ENCODE measurements around the gene ARHGEF25. TPM values are rescaled to one million over a fixed set of nuclear protein-coding genes. Genes with fewer than 3 reads are reported as not detected.
A peak's percentile ranks its signal among the peaks of the same experiment; 100 is the strongest.
"Not testable (repeated sequence)": the region's sequence is repeated elsewhere in the genome, so short reads cannot be mapped to it uniquely, and the experiment has no call there.

Gene ARHGEF25
- 1.6 and 1.7 TPM in 2 replicates for total RNA-seq

DNA sequence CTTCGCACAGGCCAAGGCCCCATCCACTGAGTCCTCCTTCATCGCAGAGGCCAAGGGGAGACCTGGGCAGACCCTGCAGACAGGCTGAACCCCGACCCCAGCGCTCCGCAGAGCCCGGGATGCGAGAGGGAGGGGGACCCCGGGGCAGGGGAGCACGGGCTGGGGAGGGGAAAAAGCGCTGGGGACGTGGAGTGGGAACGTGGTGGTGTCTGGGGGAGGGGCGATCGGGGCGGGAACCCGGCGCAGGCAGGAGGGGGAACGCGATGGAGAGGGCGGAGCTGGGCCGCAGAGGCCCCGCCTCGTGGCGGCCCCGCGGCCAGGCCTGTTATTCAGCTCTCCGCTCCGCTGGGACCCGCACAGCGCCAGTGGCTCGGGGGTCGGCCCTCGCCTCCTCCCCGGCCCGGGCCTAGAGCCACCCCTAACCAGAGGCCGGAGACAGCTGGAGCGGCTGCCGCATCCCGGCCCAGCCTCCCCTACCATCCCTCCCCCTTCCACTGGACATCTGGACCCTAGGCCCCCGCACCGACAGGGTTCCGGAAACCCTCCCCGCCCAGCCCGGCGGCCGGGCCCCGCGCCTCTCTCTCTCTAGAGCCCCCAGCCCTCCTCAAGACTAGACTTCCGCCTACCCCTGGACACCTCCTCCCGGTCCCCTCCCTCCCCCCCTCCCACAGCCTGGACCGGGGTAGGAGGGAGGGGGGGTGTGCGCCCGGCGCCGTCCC, at the start of gene ARHGEF25:
Gene ARHGEF25, plus strand, starts transcription at position 328 of the 719 bp plus-strand sequence. CDS start 460 bp downstream, outside the sequence.
- Mint-ChIP-seq H3K9me3 (no peaks in the 10 kb centered on the region), H3K27me3 (peaks cover 48% of the 10 kb centered on the region), H3K4me1 (peaks cover 7% of the 10 kb centered on the region), H3K36me3 (ENCODE audit: low read depth) (no peaks in the 10 kb centered on the region), H3K27ac (peak within 1 kb of the TSS; percentile 62), H3K4me3 (peak within 1 kb of the TSS; percentile 77)
- DNase-seq, result peak; percentile 80
- intact Hi-C loops (cut with micrococcal nuclease), result no loop called here

- intact Hi-C loops (cut with micrococcal nuclease), result no loop called here
- peaks cover 13% of the 10 kb centered on the region for H3K27me3 Mint-ChIP-seq
- no peak overlapping the region for H3K27ac Mint-ChIP-seq
- H3K4me1 Mint-ChIP-seq, result peaks cover 3% of the 10 kb centered on the region
- H3K4me3 Mint-ChIP-seq, result no peak overlapping the region
- no peaks in the 10 kb centered on the region for H3K36me3 Mint-ChIP-seq (ENCODE audit: low read depth)
- DNase-seq, result no peak
- H3K9me3 Mint-ChIP-seq, result no peaks in the 10 kb centered on the region
Measured at GRCh38 chr12:57563358-57563757, 47.9 kb upstream of the ARHGEF25 start.

GRCh38 chr12:57564178-57564740, 47.0 kb upstream of the ARHGEF25 start:
- intact Hi-C loops (cut with micrococcal nuclease), result no loop called here
- H3K36me3 Mint-ChIP-seq (ENCODE audit: low read depth), result no peaks in the 10 kb centered on the region
- peaks cover 3% of the 10 kb centered on the region for H3K4me1 Mint-ChIP-seq
- no peak overlapping the region for H3K27ac Mint-ChIP-seq
- no peak overlapping the region for H3K4me3 Mint-ChIP-seq
- peaks cover 13% of the 10 kb centered on the region for H3K27me3 Mint-ChIP-seq
- no peaks in the 10 kb centered on the region for H3K9me3 Mint-ChIP-seq
- no peak for DNase-seq

DNA sequence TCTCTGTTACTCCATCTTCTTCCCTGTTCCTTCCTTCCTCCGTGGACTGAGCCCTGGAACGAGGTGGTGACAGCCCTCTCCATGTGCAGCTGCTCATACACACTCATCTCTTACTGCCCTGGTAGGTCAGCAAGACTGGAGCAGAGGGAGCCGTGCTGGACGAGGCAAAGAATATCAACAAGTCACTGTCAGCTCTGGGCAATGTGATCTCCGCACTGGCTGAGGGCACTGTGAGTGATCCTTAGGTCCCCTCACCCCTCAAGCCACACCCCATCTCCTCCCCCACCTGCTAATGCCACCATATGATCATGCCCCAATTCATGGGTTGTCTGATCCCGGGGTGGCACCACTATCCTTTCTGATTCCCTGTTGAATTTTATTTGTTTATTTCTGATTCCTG, 42.4 kb upstream of the ARHGEF25 start:
- Mint-ChIP-seq H3K9me3 (no peaks in the 10 kb centered on the region), H3K4me1 (no peaks in the 10 kb centered on the region), H3K27ac (no peak overlapping the region), H3K4me3 (no peak overlapping the region), H3K27me3 (peaks cover 3% of the 10 kb centered on the region), H3K36me3 (ENCODE audit: low read depth) (no peaks in the 10 kb centered on the region)
- DNase-seq, result no peak
- intact Hi-C loops (cut with micrococcal nuclease), result no loop called here

GRCh38 chr12:57569858-57570257, 41.4 kb upstream of the ARHGEF25 start:
- H3K36me3 Mint-ChIP-seq (ENCODE audit: low read depth), result no peaks in the 10 kb centered on the region
- no peaks in the 10 kb centered on the region for H3K27me3 Mint-ChIP-seq
- intact Hi-C loops (cut with micrococcal nuclease), result no loop called here

DNA sequence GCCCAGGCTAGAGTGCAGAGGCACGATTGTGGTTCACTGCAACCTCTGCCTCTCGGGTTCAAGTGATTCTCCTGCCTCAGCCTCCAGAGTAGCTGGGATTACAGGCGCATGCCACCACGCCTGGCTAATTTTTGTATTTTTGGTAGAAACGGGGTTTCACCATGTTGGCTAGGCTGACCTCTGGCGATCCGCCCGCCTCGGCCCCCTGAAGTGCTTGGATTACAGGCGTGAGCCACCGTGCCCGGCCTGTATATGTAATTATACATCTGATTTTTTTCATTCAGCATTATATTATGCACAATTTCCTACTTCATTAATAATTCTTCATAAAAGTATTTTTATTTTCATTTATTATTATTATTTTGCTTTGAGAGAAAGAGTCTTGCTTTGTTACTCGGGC, 40.8 kb upstream of the ARHGEF25 start:
- H3K36me3 Mint-ChIP-seq (ENCODE audit: low read depth); DNase-seq; H3K4me1 Mint-ChIP-seq; H3K27me3 Mint-ChIP-seq; intact Hi-C loops (cut with micrococcal nuclease); H3K4me3 Mint-ChIP-seq; H3K9me3 Mint-ChIP-seq; H3K27ac Mint-ChIP-seq: not testable (repeated sequence)

More at GRCh38 chr12:57569858-57570257, 41.4 kb upstream of the ARHGEF25 start:
- H3K27ac Mint-ChIP-seq, result no peak overlapping the region
- H3K4me3 Mint-ChIP-seq, result no peak overlapping the region
- no peaks in the 10 kb centered on the region for H3K4me1 Mint-ChIP-seq
- H3K9me3 Mint-ChIP-seq, result no peaks in the 10 kb centered on the region
- DNase-seq, result no peak

DNA sequence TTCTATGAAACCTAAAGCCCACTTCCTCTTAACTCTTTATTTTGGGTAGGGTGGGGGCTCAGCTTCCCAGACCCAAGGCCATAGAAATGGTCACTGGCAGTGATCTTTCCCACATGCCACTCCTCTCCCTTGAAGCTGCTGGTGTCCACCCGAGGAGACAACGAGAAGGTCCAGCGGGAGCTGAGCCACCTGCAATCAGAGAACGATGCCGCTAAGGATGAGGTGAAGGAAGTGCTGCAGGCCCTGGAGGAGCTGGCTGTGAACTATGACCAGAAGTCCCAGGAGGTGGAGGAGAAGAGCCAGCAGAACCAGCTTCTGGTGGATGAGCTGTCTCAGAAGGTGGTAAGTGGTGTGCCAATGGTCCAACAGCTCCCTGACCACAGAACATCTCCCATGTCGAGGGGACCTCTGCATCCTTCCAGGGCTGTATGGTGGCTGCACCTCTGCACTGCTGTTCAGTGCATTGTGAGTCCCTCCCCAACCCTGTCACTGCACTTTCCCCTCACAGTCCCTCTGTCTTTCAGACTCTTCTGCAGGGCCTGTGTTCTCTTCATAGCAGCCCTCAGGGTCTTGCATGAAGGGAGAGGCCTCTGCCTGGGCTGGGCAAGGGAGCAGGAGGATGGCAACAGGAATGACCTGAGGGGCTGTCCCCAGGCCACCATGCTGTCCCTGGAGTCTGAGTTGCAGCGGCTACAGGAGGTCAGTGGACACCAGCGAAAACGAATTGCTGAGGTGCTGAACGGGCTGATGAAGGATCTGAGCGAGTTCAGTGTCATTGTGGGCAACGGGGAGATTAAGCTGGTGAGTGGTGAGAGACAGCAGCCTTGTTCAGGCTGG, 39.1 kb upstream of the ARHGEF25 start:
- no peak overlapping the region for H3K4me3 Mint-ChIP-seq
- no peaks in the 10 kb centered on the region for H3K9me3 Mint-ChIP-seq
- no peaks in the 10 kb centered on the region for H3K36me3 Mint-ChIP-seq (ENCODE audit: low read depth)
- no peaks in the 10 kb centered on the region for H3K4me1 Mint-ChIP-seq
- intact Hi-C loops (cut with micrococcal nuclease), result no loop called here
- no peak overlapping the region for H3K27ac Mint-ChIP-seq
- no peaks in the 10 kb centered on the region for H3K27me3 Mint-ChIP-seq
- no peak for DNase-seq

DNA sequence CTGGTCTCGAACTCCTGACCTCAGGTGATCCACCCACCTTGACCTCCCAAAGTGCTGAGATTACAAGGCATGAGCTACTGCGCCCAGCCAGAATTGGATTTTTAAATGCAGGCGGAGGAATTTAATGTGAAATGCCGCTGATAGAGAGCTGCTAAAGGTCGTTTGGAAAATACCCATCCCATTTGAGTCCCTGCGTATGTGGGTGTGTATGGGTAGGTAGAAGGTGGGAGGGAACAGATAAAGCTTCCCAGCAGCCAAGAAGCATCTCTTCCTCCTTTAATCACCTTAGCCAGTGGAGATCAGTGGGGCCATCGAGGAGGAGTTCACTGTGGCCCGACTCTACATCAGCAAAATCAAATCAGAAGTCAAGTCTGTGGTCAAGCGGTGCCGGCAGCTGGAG, 36.4 kb upstream of the ARHGEF25 start:
- Mint-ChIP-seq H3K27ac (no peak overlapping the region), H3K4me1 (no peaks in the 10 kb centered on the region), H3K27me3 (no peaks in the 10 kb centered on the region), H3K36me3 (ENCODE audit: low read depth) (no peaks in the 10 kb centered on the region), H3K4me3 (no peak overlapping the region), H3K9me3 (no peaks in the 10 kb centered on the region)
- intact Hi-C loops (cut with micrococcal nuclease), result no loop called here
- no peak for DNase-seq

DNA sequence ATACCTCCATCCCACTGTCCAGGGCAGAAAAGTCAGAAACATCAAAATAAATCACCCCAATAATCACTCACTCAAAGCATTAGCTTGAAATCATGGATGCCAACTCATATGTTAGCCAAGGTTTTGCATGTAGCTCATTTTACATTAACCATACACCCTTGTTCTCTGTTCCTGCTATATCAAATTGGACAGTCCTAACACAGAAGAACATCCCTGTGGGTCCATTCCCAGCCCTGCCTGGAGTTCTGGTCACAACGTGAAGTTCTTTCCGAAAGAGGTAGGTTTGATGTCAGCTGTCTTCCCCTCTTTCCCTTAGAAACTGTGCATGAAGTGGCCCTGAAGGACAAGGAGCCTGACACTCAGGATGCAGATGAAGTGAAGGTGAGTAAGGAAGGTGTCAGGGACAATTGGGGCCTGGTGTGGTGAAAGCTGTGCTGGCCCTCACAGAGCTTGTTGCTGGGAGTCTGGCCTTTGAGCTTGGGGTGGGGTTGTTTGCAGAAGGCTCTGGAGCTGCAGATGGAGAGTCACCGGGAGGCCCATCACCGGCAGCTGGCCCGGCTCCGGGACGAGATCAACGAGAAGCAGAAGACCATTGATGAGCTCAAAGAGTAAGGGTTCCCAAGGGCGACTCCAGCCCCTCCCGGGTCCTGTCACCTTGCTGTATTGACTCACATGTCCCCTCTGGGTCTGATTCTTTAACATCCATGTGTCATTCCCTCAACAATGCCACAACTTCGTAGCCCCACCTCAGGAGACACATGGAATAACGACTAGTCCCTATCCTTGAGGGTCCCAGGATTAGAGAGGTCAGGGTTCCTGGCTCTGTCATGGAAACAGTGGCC, 35.2 kb upstream of the ARHGEF25 start:
- no peak overlapping the region for H3K27ac Mint-ChIP-seq
- no peaks in the 10 kb centered on the region for H3K27me3 Mint-ChIP-seq
- no peaks in the 10 kb centered on the region for H3K9me3 Mint-ChIP-seq
- H3K4me1 Mint-ChIP-seq, result no peaks in the 10 kb centered on the region
- intact Hi-C loops (cut with micrococcal nuclease), result no loop called here
- no peak for DNase-seq
- H3K4me3 Mint-ChIP-seq, result no peak overlapping the region
- H3K36me3 Mint-ChIP-seq (ENCODE audit: low read depth), result no peaks in the 10 kb centered on the region

- no peaks in the 10 kb centered on the region for H3K9me3 Mint-ChIP-seq
- no peaks in the 10 kb centered on the region for H3K27me3 Mint-ChIP-seq
- intact Hi-C loops (cut with micrococcal nuclease), result no loop called here
- no peak overlapping the region for H3K4me3 Mint-ChIP-seq
- no peak for DNase-seq
- no peak overlapping the region for H3K27ac Mint-ChIP-seq
- no peaks in the 10 kb centered on the region for H3K4me1 Mint-ChIP-seq
- H3K36me3 Mint-ChIP-seq (ENCODE audit: low read depth), result no peaks in the 10 kb centered on the region
Measured at GRCh38 chr12:57576613-57577160, 34.5 kb upstream of the ARHGEF25 start.

DNA sequence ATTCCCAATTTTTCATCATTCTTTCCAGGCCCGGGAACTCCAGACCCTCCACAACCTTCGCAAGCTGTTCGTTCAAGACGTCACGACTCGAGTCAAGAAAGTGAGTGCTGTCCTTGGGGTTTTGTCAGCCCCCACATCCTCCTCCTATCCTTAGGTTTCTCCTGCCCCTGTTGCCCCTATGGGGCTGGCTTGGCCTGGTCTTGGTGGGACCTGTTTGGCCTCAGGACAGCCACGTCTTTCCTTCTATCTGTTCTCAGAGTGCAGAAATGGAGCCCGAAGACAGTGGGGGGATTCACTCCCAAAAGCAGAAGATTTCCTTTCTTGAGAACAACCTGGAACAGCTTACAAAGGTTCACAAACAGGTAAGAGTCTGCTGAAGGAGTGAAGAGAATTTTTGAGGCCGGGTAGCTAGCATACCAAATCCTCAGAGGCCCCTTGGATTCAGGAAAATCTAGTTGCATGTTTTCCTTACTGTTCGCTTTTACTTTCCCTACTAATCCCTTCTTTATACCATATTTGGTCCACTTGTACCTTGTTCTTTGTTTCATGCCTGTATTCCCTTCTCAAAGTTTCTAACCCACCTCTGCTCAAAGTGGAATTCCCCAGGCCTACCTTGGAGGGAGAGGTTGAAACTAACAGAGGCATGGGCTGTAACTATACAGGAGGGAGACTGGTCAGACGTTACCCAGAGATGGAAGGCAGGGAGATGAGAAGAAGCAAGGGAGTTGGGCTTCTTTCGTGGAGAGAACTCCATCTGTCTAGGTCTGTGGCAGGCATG, 33.1 kb upstream of the ARHGEF25 start:
- Mint-ChIP-seq H3K9me3 (no peaks in the 10 kb centered on the region), H3K36me3 (ENCODE audit: low read depth) (no peaks in the 10 kb centered on the region), H3K27me3 (no peaks in the 10 kb centered on the region), H3K4me1 (peaks cover under 1% of the 10 kb centered on the region), H3K27ac (no peak overlapping the region), H3K4me3 (no peak overlapping the region)
- intact Hi-C loops (cut with micrococcal nuclease), result no loop called here
- no peak for DNase-seq

DNA sequence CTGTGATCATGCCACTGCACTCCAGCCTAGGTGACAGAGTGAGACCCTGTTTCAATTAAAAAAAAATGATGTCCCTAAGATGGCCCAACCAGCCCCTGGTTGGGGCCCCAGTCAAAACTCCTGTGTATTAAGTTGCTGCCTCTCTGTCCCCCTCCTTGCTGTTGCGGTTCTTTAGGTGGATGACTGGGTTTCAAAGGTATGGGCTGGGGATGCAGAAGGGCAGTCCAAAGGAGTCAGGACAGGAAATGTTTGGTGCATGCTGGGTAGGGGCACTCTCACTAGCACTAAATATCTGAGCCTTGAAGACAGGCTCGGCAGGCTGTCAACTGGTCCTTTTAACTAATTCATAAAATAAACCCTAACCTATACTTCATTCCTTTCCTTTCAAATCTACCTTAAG, 32.2 kb upstream of the ARHGEF25 start:
- H3K4me3 Mint-ChIP-seq, result no peak overlapping the region
- H3K27ac Mint-ChIP-seq, result no peak overlapping the region
- intact Hi-C loops (cut with micrococcal nuclease), result no loop called here
- H3K36me3 Mint-ChIP-seq (ENCODE audit: low read depth), result no peaks in the 10 kb centered on the region
- DNase-seq, result no peak
- no peaks in the 10 kb centered on the region for H3K27me3 Mint-ChIP-seq
- no peaks in the 10 kb centered on the region for H3K9me3 Mint-ChIP-seq
- H3K4me1 Mint-ChIP-seq, result peaks cover 3% of the 10 kb centered on the region
